Endothelial cell of umbilical vein (primary cell): ENCODE measurements around the gene TMEM89. TPM values are rescaled to one million over a fixed set of nuclear protein-coding genes. Genes with fewer than 3 reads are reported as not detected.

ENCODE experiments used
- BruUV-seq: library from RNA; stranded (reverse); fragments of 400-500 nt; replicated peaks from 2 replicates; lab custom pipeline; 2021; lab: Mats Ljungman, UMichigan
- CTCF ChIA-PET: fragments of 300-600, 350-600 bp; sonication (Branson Sonifier 250); formaldehyde crosslinking; loops from one replicate; lab custom pipeline; 2021; ENCODE audit warnings: antibody characterized with exemption, inconsistent platforms; lab: Charles Lee
- POLR2A ChIA-PET: fragments of 300-600, 350-600 bp; sonication (Branson Sonifier 250); formaldehyde crosslinking; loops from one replicate; lab custom pipeline; 2021; ENCODE audit warnings: antibody characterized with exemption, inconsistent platforms; lab: Charles Lee
- DNase-seq: peaks from one replicate; pipeline ENCODE4 v3.0.0-alpha.2; 2011; ENCODE audit warnings: low read depth, low spot score
- FAIRE-seq: peaks from 2 replicates; lab custom pipeline; 2011; peaks lifted over from hg19 to GRCh38; lab: Jason Lieb, UNC
- H2AFZ ChIP-seq: 2 replicates; pipeline ENCODE4 v1.6.0; 2012; ENCODE audit warnings: low read depth, low read length, control low read depth, inconsistent platforms
- H3K27ac ChIP-seq: 2 replicates; pipeline ENCODE4 v1.5.1; 2011; ENCODE audit warnings: low read depth, mild to moderate bottlenecking, control low read depth, low read length, moderate library complexity; ENCODE audit not compliant: insufficient read depth
- H3K27me3 ChIP-seq, 2 experiments: 2 replicates each; pipeline versions ENCODE4 v1.6.0 to v1.6.1; 2011; ENCODE audit warnings: low read length in 2 of 2, mixed read lengths in 1 of 2; ENCODE audit not compliant: control insufficient read depth in 2 of 2, insufficient read depth in 2 of 2
- H3K36me3 ChIP-seq, 2 experiments: 2 replicates in 1 of 2; 3 replicates in 1 of 2; pipeline ENCODE4 v1.5.1; 2011; ENCODE audit warnings: low read length in 2 of 2, mild to moderate bottlenecking in 1 of 2, moderate library complexity in 1 of 2; ENCODE audit not compliant: control insufficient read depth in 2 of 2, insufficient read depth in 2 of 2; ENCODE audit errors: extremely low read depth in 1 of 2
- H3K4me1 ChIP-seq: 3 replicates; pipeline ENCODE4 v1.5.1; 2011; ENCODE audit warnings: mild to moderate bottlenecking, low read length; ENCODE audit not compliant: control insufficient read depth, insufficient read depth; ENCODE audit errors: extremely low read depth
- H3K4me2 ChIP-seq: 2 replicates; pipeline ENCODE4 v1.6.1; 2011; ENCODE audit warnings: low read length, control low read depth, mixed read lengths; ENCODE audit not compliant: insufficient read depth
- H3K4me3 ChIP-seq, 3 experiments: fragments of 200-600 bp in 1 of 3; sonication (generic), shearing (Covaris generic) in 1 of 3; replicated peaks in 1 of 3; 2 replicates each; pipeline ENCODE4 v1.5.1; 2011 to 2016; ENCODE audit warnings: control low read depth in 3 of 3, low read length in 3 of 3, mild to moderate bottlenecking in 2 of 3, inconsistent platforms in 1 of 3, low read depth in 1 of 3, moderate library complexity in 1 of 3; ENCODE audit not compliant: insufficient read depth in 1 of 3
- H3K79me2 ChIP-seq: 2 replicates; pipeline ENCODE4 v1.6.0; 2012; ENCODE audit warnings: low read length, inconsistent platforms; ENCODE audit not compliant: control insufficient read depth, insufficient read depth
- H3K9ac ChIP-seq: replicated peaks from 2 replicates; pipeline ENCODE3; 2011; ENCODE audit warnings: low read length, control low read depth; ENCODE audit not compliant: insufficient read depth; ENCODE audit errors: extremely low read depth
- H3K9me1 ChIP-seq: replicated peaks from 3 replicates; pipeline ENCODE4 v1.6.0; 2011; ENCODE audit warnings: mild to moderate bottlenecking, low read length; ENCODE audit not compliant: control insufficient read depth, insufficient read depth; ENCODE audit errors: extremely low read depth
- H3K9me3 ChIP-seq: replicated peaks from 2 replicates; pipeline ENCODE4 v1.5.1; 2012; ENCODE audit warnings: low read length, inconsistent platforms; ENCODE audit not compliant: control insufficient read depth, insufficient read depth
- H4K20me1 ChIP-seq: replicated peaks from 2 replicates; pipeline ENCODE3; 2011; ENCODE audit warnings: mild to moderate bottlenecking, low read length; ENCODE audit not compliant: control insufficient read depth, insufficient read depth; ENCODE audit errors: extremely low read depth
- CTCF ChIP-seq, 2 donors: IDR thresholded peaks; 1 replicate in 1 of 2; 2 replicates in 1 of 2; pipeline ENCODE4 v1.5.1; 2011; ENCODE audit warnings: low read length in 2 of 2, mild to moderate bottlenecking in 2 of 2, moderate library complexity in 2 of 2, control low read depth in 1 of 2, inconsistent platforms in 1 of 2, low read depth in 1 of 2; ENCODE audit not compliant: insufficient read depth in 1 of 2; ENCODE audit errors: extremely low read depth in 1 of 2
- EZH2 ChIP-seq: IDR thresholded peaks from 2 replicates; pipeline ENCODE4 v1.6.1; 2012; ENCODE audit warnings: borderline replicate concordance, low read depth, mild to moderate bottlenecking, moderate library complexity, low read length, inconsistent platforms; ENCODE audit not compliant: severe bottlenecking
- FOS ChIP-seq: IDR thresholded peaks from 2 replicates; pipeline ENCODE4 v1.6.1; 2011; ENCODE audit warnings: mild to moderate bottlenecking, low read length, moderate library complexity, borderline replicate concordance; ENCODE audit not compliant: insufficient read depth
- GATA2 ChIP-seq: IDR thresholded peaks from 2 replicates; pipeline ENCODE4 v1.7.0; 2011; ENCODE audit warnings: low read depth, mild to moderate bottlenecking, moderate library complexity, mixed read lengths, low read length; ENCODE audit not compliant: insufficient read length, insufficient read depth
- MAX ChIP-seq: IDR thresholded peaks from 2 replicates; pipeline ENCODE4 v1.6.1; 2011; ENCODE audit not compliant: insufficient read depth, insufficient read length
- MYC ChIP-seq: IDR thresholded peaks from one replicate; pipeline ENCODE4 v1.6.1; 2011; ENCODE audit warnings: mild to moderate bottlenecking, low read depth, low read length
- POLR2A ChIP-seq: IDR thresholded peaks from 2 replicates; pipeline ENCODE4 v1.6.1; 2012; ENCODE audit warnings: low read depth, mild to moderate bottlenecking, control low read depth, low read length
- POLR2AphosphoS5 ChIP-seq: IDR thresholded peaks from 2 replicates; pipeline ENCODE4 v1.6.1; 2012; ENCODE audit warnings: low read depth, mild to moderate bottlenecking, control low read depth, low read length, moderate library complexity; ENCODE audit not compliant: insufficient read depth
- dilution Hi-C: fragments of 300-500 bp; cut with MboI; formaldehyde crosslinking; loops from one replicate; pipeline ENCODE4 v1.15.0; 2019; ENCODE audit warnings: low sequenced_read_pairs; ENCODE audit not compliant: extremely low pct_ligation_motif_present
- intact Hi-C: fragments of 100-400 bp; cut with micrococcal nuclease; formaldehyde crosslinking; loops from one replicate; pipeline ENCODE4 v1.10.0; 2022
- polyA plus RNA-seq, 4 experiments: library from polyadenylated mRNA; depleted of rRNA in 3 of 4; stranded (reverse) in 3 of 4; unstranded in 1 of 4; fragments of >200 nt; gene quantifications; 2 replicates each; pipeline versions ENCODE4 v1.2.1 to v1.2.3, GENCODE V29; 2011 to 2012; ENCODE audit warnings: missing spikeins in 1 of 4
- total RNA-seq: library from RNA; stranded (reverse); gene quantifications from 2 replicates; pipeline ENCODE4 v1.2.3, GENCODE V29; 2021

Gene TMEM89
- total and polyA plus RNA-seq, 2 donors (not counting 3 experiments of a cell fraction or from before 2014, with no cell fraction given), result not detected

- Histone ChIP-seq H3K4me1 (peaks cover 14% of the 10 kb centered on the region), H2AFZ (no peak overlapping the region), H3K4me3 (no peak overlapping the region), H3K9ac (no peak overlapping the region), H3K36me3 (no peaks in the 10 kb centered on the region), H3K27ac (no peak overlapping the region), H4K20me1 (no peaks in the 10 kb centered on the region), H3K79me2 (peaks cover 13% of the 10 kb centered on the region), H3K9me1 (no peaks in the 10 kb centered on the region), H3K27me3 (no peaks in the 10 kb centered on the region), H3K4me2 (no peak overlapping the region), H3K9me3 (peaks cover 3% of the 10 kb centered on the region)
- FAIRE-seq, result no peak
- intact Hi-C loops (no loop called here), dilution Hi-C loops (no loop called here)
- no peak for DNase-seq
- ChIA-PET CTCF (interaction anchor here (1.1 to 1.5 kb wide), 2 partner anchors 24 to 49 kb away, joined by 3 read pairs; partner anchors contain the start of gene UCN2), POLR2A (no interaction called here)
- TF ChIP-seq POLR2AphosphoS5 (no peak), EZH2 (no peak), GATA2 (no peak), FOS (no peak), MAX (no peak), POLR2A (no peak), MYC (no peak), CTCF (IDR thresholded peaks at IDR 0.05; ENCODE audit: extremely low read depth in 1 of 2, insufficient read depth in 1 of 2, low read depth in 1 of 2, low read length in 2 of 2) (no peak)
- no TSS peak for BruUV-seq
These were observed 9.3 kb downstream of the TMEM89 start for GRCh38 chr3:48612309-48612708.
